Measurements from ENCODE around the gene TMEM120A. TPM values are rescaled to one million over a fixed set of nuclear protein-coding genes. Genes with fewer than 3 reads are reported as not detected.
A peak's percentile ranks its signal among the peaks of the same experiment; 100 is the strongest.

The TMEM120A gene
- total RNA-seq, 1 donor from 2014 or later: 33.8 TPM

- DNase-seq (ENCODE audit: low read depth, low spot score): no peak
Observed at GRCh38 chr7:75960372-75960771, 34.0 kb downstream of the TMEM120A start.

- DNase-seq (ENCODE audit: low read depth, low spot score): no peak
Observed at GRCh38 chr7:75958802-75959543, 35.4 kb downstream of the TMEM120A start.

- DNase-seq (ENCODE audit: low read depth, low spot score): no peak
Observed at GRCh38 chr7:75957021-75957736, 37.2 kb downstream of the TMEM120A start.

GRCh38 chr7:75955331-75955955 is 39.0 kb downstream of the TMEM120A start:
- DNase-seq (ENCODE audit: low read depth, low spot score): no peak

- DNase-seq (ENCODE audit: low read depth, low spot score): no peak
Observed at GRCh38 chr7:75953931-75954330, 40.5 kb downstream of the TMEM120A start.

- DNase-seq (ENCODE audit: low read depth, low spot score): no peak
Observed at GRCh38 chr7:75953431-75953830, 41.0 kb downstream of the TMEM120A start.

GRCh38 chr7:75951506-75951905 is 42.9 kb downstream of the TMEM120A start:
- no peak for DNase-seq (ENCODE audit: low read depth, low spot score)

- no peak for DNase-seq (ENCODE audit: low read depth, low spot score)
Observed at GRCh38 chr7:75950111-75950681, 44.2 kb downstream of the TMEM120A start.

GRCh38 chr7:75948179-75948578 is 46.2 kb downstream of the TMEM120A start:
- DNase-seq (ENCODE audit: low read depth, low spot score): no peak

GRCh38 chr7:75946207-75946855 is 48.1 kb downstream of the TMEM120A start:
- no peak for DNase-seq (ENCODE audit: low read depth, low spot score)

GRCh38 chr7:75945297-75946168 is 48.9 kb downstream of the TMEM120A start:
- DNase-seq (ENCODE audit: low read depth, low spot score): no peak

GRCh38 chr7:75944507-75944906 is 49.9 kb downstream of the TMEM120A start:
- DNase-seq (ENCODE audit: low read depth, low spot score): no peak

GRCh38 chr7:75943864-75944263 is 50.5 kb downstream of the TMEM120A start:
- no peak for DNase-seq (ENCODE audit: low read depth, low spot score)

- no peak for DNase-seq (ENCODE audit: low read depth, low spot score)
Observed at GRCh38 chr7:75938921-75939320, 55.5 kb downstream of the TMEM120A start.

GRCh38 chr7:75937958-75938786 is 56.2 kb downstream of the TMEM120A start:
- peak; percentile 37 for DNase-seq (ENCODE audit: low read depth, low spot score)

Other genes starting within 250 kb of the TMEM120A start
- not detected in 2 replicates for gene CCL26, start 222.4 kb downstream of the TMEM120A start, total RNA-seq
- not detected in 2 replicates for gene CCL24, start 180.8 kb downstream of the TMEM120A start, total RNA-seq
- gene RHBDD2, start 115.6 kb downstream of the TMEM120A start, total RNA-seq: 13.9 and 16.5 TPM in 2 replicates
- gene POR, start 79.4 kb downstream of the TMEM120A start, total RNA-seq: 69.8 and 94.4 TPM in 2 replicates
- 31.1 and 34.8 TPM in 2 replicates for gene STYXL1, start 53.4 kb upstream of the TMEM120A start, total RNA-seq
- 36.2 and 51.6 TPM in 2 replicates for gene MDH2, start 53.5 kb upstream of the TMEM120A start, total RNA-seq
- gene SRRM3, start 207.3 kb upstream of the TMEM120A start, total RNA-seq: 0.53 and 1.8 TPM in 2 replicates

All from pulmonary artery endothelial cell (primary cell).